K562 (cell line): ENCODE results near the gene OR6B2. TPM values are rescaled to one million over a fixed set of nuclear protein-coding genes. Genes with fewer than 3 reads are reported as not detected.

Experiments
- ATAC-seq: fragments of 200-7000 bp; cut with Tn5 transposase; 3 replicates; pipeline ENCODE4 v1.9.1; 2020; ENCODE audit warnings: moderate library complexity
- BruUV-seq: library from RNA; stranded (reverse); fragments of 400-500 nt; replicated peaks from 2 replicates; lab custom pipeline; 2021; lab: Mats Ljungman, UMichigan
- CTCF ChIA-PET: fragments of 300-600 bp; formaldehyde crosslinking; extraction: SDS; loops from one replicate; lab custom pipeline; 2021; ENCODE audit warnings: low intra/inter-chr PET ratio; lab: Yijun Ruan, JAX
- POLR2A ChIA-PET: fragments of 300-600, 350-650 bp; sonication (Branson Sonifier 250); formaldehyde crosslinking; extraction: SDS; loops from one replicate; lab custom pipeline; 2021; ENCODE audit warnings: antibody characterized with exemption, inconsistent platforms; lab: Yijun Ruan, JAX
- DNase-seq, 4 experiments: peaks; one replicate each; pipeline versions ENCODE4 v3.0.0 to v3.0.0-alpha.2; 2011 to 2018; ENCODE audit warnings: low spot score in 3 of 4, mixed read lengths in 3 of 4; ENCODE audit errors: extremely low read depth in 1 of 4
- FAIRE-seq: peaks from 2 replicates; lab custom pipeline; 2011; peaks lifted over from hg19 to GRCh38; lab: Jason Lieb, UNC
- H2AFZ ChIP-seq: 2 replicates; pipeline ENCODE4 v1.6.0; 2011; ENCODE audit warnings: low read depth, low read length, control low read depth, inconsistent platforms
- H3K27ac ChIP-seq: fragments of 200-600 bp; 3 replicates; pipeline ENCODE4 v1.8.0; 2011; ENCODE audit warnings: low read depth, mild to moderate bottlenecking, control low read depth, inconsistent platforms, low read length, moderate library complexity, mixed read lengths; ENCODE audit errors: extremely low read depth
- H3K27me3 ChIP-seq, 2 experiments: fragments of 300-600 bp in 1 of 2; 2 replicates in 1 of 2; 3 replicates in 1 of 2; pipeline versions ENCODE4 v1.6.0 to v1.8.0; 2011; ENCODE audit warnings: inconsistent platforms in 2 of 2, low read length in 2 of 2, mild to moderate bottlenecking in 1 of 2, mixed read lengths in 1 of 2, moderate library complexity in 1 of 2; ENCODE audit not compliant: control insufficient read depth in 2 of 2, insufficient read depth in 2 of 2
- H3K36me3 ChIP-seq: fragments of 300-600 bp; 3 replicates; pipeline ENCODE4 v1.8.0; 2011; ENCODE audit warnings: mild to moderate bottlenecking, low read length, inconsistent platforms; ENCODE audit not compliant: control insufficient read depth, insufficient read depth
- H3K4me1 ChIP-seq, 2 experiments: fragments of 200-600 bp in 1 of 2; replicated peaks in 1 of 2; 2 replicates in 1 of 2; 3 replicates in 1 of 2; pipeline versions ENCODE4 v1.5.1 to v1.8.0; 2011; ENCODE audit warnings: inconsistent platforms in 2 of 2, low read length in 2 of 2, mild to moderate bottlenecking in 1 of 2, mixed read lengths in 1 of 2, moderate library complexity in 1 of 2; ENCODE audit not compliant: control insufficient read depth in 2 of 2, insufficient read depth in 2 of 2
- H3K4me2 ChIP-seq: 2 replicates; pipeline ENCODE4 v1.6.1; 2011; ENCODE audit warnings: low read length, control low read depth, inconsistent platforms, mixed read lengths; ENCODE audit not compliant: insufficient read depth
- H3K4me3 ChIP-seq: fragments of 200-600 bp; sonication (generic), shearing (Covaris generic); 2 replicates; pipeline ENCODE4 v1.5.1; 2016; ENCODE audit warnings: control low read depth, inconsistent platforms
- H3K79me2 ChIP-seq: fragments of 200-600 bp; 3 replicates; pipeline ENCODE4 v1.8.0; 2011; ENCODE audit warnings: low read length, inconsistent platforms; ENCODE audit not compliant: control insufficient read depth, insufficient read depth
- H3K9ac ChIP-seq, 2 experiments: 2 replicates each; pipeline versions ENCODE4 v1.6.0 to v1.6.1; 2011; ENCODE audit warnings: low read depth in 2 of 2, low read length in 2 of 2, control low read depth in 1 of 2, inconsistent platforms in 1 of 2, mild to moderate bottlenecking in 1 of 2, mixed read lengths in 1 of 2; ENCODE audit not compliant: insufficient read depth in 1 of 2
- H3K9me1 ChIP-seq: one replicate; pipeline ENCODE4 v1.6.0; 2011; ENCODE audit warnings: inconsistent platforms, mild to moderate bottlenecking, low read length, moderate library complexity; ENCODE audit not compliant: control insufficient read depth, insufficient read depth
- H3K9me3 ChIP-seq: replicated peaks from 2 replicates; pipeline ENCODE4 v1.5.1; 2011; ENCODE audit warnings: low read depth, low read length, inconsistent platforms; ENCODE audit not compliant: control insufficient read depth, insufficient read depth
- H4K20me1 ChIP-seq: replicated peaks from 2 replicates; pipeline ENCODE4 v1.6.1; 2011; ENCODE audit warnings: low read length, inconsistent platforms, mixed read lengths; ENCODE audit not compliant: control insufficient read depth, insufficient read depth
- CTCFL ChIP-seq: IDR thresholded peaks from 2 replicates; pipeline ENCODE4 v1.6.1; 2011; ENCODE audit warnings: borderline replicate concordance, low read depth, mild to moderate bottlenecking, moderate library complexity, low read length; ENCODE audit not compliant: insufficient read depth, poor library complexity, severe bottlenecking
- HNRNPH1 ChIP-seq: fragments of 200-400 bp; formaldehyde crosslinking; optimal IDR thresholded peaks from 2 replicates; pipeline ENCODE3; 2017; ENCODE audit warnings: low read depth, mild to moderate bottlenecking, low read length, moderate library complexity
- NFIX ChIP-seq: fragments of 250-450 bp; sonication (Bioruptor Pico); IDR thresholded peaks from 2 replicates; pipeline ENCODE4 v1.4.0; 2020; ENCODE audit warnings: low read depth, mild to moderate bottlenecking, moderate library complexity
- RBM15 ChIP-seq: fragments of 200-400 bp; formaldehyde crosslinking; IDR thresholded peaks from 2 replicates; pipeline ENCODE4 v1.6.1; 2018; ENCODE audit warnings: mild to moderate bottlenecking, low read length, moderate library complexity; ENCODE audit not compliant: insufficient read depth
- SNIP1 ChIP-seq: fragments of 450-650 bp; IDR thresholded peaks from 2 replicates; pipeline ENCODE4 v1.7.1; 2017; ENCODE audit warnings: low read depth, mild to moderate bottlenecking
- SP1 ChIP-seq: sonication (generic); formaldehyde crosslinking; IDR thresholded peaks from 2 replicates; pipeline ENCODE4 v1.8.1; 2022; ENCODE audit warnings: mild to moderate bottlenecking, missing genetic modification reagents
- ZNF398 ChIP-seq: fragments of 250-450 bp; sonication (Bioruptor Pico); IDR thresholded peaks from 2 replicates; pipeline ENCODE4 v1.8.0; 2021; ENCODE audit warnings: moderate library complexity, mild to moderate bottlenecking, inconsistent platforms
- WGBS: fragments of 100-300 bp; shearing (Covaris generic); methylation state at CpG from one replicate; pipeline ENCODE4 v1.1.6; 2016; ENCODE audit warnings: low coverage, mixed read lengths; ENCODE audit not compliant: insufficient coverage; ENCODE audit errors: missing lambda C conversion rate; 5-methylcytosine and 5-hydroxymethylcytosine counted together
- in situ Hi-C: fragments of 300-500 bp; cut with MboI; formaldehyde crosslinking; loops from 4 replicates; pipeline ENCODE4 v1.15.0; 2018; ENCODE audit warnings: inconsistent platforms, mixed read lengths
- intact Hi-C: fragments of 100-400 bp; cut with micrococcal nuclease; formaldehyde crosslinking; loops from 2 replicates; pipeline ENCODE4 v1.14.2; 2022
- polyA plus RNA-seq, 8 experiments: library from polyadenylated mRNA; depleted of rRNA in 4 of 8; stranded (reverse) in 5 of 8; unstranded in 3 of 8; fragments of >200 nt; fragmentation: Nextera tagmentation in 2 of 8; fragmentation: Illumina TruSeq in 1 of 8; extraction: Ambion mirVana in 2 of 8; extraction: Trizol in 1 of 8; gene quantifications; 2 replicates each; pipeline versions ENCODE4 v1.2.1 to v1.2.3, GENCODE V29; 2011 to 2014; ENCODE audit warnings: inconsistent platforms in 1 of 8, missing spikeins in 1 of 8
- total RNA-seq, 7 experiments: library from RNA; depleted of rRNA in 6 of 7; stranded (reverse); fragments of >200 nt in 6 of 7; fragmentation: Illumina TruSeq in 2 of 7; extraction: Trizol in 2 of 7; gene quantifications; 2 replicates each; pipeline versions ENCODE4 v1.2.1 to v1.2.3, GENCODE V29; 2011 to 2021; ENCODE audit warnings: low replicate concordance in 1 of 7

Gene OR6B2
- total and polyA plus RNA-seq, 9 of the 15 experiments (the other 6 are each of a cell fraction or from before 2014, with no cell fraction given): not detected

- intact Hi-C loops: no loop called here
- ChIA-PET CTCF (no interaction called here), POLR2A (no interaction called here)
- no peak for TF ChIP-seq ZNF398 (CRISPR knock-in tag)
- no peak for TF ChIP-seq SP1
- TF ChIP-seq HNRNPH1: no peak
- TF ChIP-seq SNIP1: no peak
- no peak for TF ChIP-seq NFIX (CRISPR knock-in tag)
- no peak for TF ChIP-seq CTCFL
- TF ChIP-seq RBM15: no peak
- DNase-seq (no peak), ATAC-seq (no peak), FAIRE-seq (no peak)
- Histone ChIP-seq H3K9me1 (no peaks in the 10 kb centered on the region), H4K20me1 (no peaks in the 10 kb centered on the region), H3K79me2 (peaks cover 5% of the 10 kb centered on the region; the same call in 1 of the 3 replicates), H3K27ac (no peak overlapping the region), H3K4me2 (no peak overlapping the region), H3K9ac (no peak overlapping the region), H3K9me3 (no peaks in the 10 kb centered on the region), H3K27me3 (no peaks in the 10 kb centered on the region), H3K4me1 (no peaks in the 10 kb centered on the region), H3K4me3 (no peak overlapping the region), H3K36me3 (peaks cover 71% of the 10 kb centered on the region; the same call in 2 of the 3 replicates), H2AFZ (no peak overlapping the region)
- 92% methylated on average over 8 of the region's 9 CpGs for WGBS
- in situ Hi-C loops: no loop called here
- no TSS peak for BruUV-seq
Measured at GRCh38 chr2:239997686-239998409, 32.4 kb downstream of the OR6B2 start.
